Measurements from ENCODE around the gene VWA1.
A peak's percentile ranks its signal among the peaks of the same experiment; 100 is the strongest.
"Not testable (repeated sequence)": the region's sequence is repeated elsewhere in the genome, so short reads cannot be mapped to it uniquely, and the experiment has no call there.

VWA1 gene

DNA sequence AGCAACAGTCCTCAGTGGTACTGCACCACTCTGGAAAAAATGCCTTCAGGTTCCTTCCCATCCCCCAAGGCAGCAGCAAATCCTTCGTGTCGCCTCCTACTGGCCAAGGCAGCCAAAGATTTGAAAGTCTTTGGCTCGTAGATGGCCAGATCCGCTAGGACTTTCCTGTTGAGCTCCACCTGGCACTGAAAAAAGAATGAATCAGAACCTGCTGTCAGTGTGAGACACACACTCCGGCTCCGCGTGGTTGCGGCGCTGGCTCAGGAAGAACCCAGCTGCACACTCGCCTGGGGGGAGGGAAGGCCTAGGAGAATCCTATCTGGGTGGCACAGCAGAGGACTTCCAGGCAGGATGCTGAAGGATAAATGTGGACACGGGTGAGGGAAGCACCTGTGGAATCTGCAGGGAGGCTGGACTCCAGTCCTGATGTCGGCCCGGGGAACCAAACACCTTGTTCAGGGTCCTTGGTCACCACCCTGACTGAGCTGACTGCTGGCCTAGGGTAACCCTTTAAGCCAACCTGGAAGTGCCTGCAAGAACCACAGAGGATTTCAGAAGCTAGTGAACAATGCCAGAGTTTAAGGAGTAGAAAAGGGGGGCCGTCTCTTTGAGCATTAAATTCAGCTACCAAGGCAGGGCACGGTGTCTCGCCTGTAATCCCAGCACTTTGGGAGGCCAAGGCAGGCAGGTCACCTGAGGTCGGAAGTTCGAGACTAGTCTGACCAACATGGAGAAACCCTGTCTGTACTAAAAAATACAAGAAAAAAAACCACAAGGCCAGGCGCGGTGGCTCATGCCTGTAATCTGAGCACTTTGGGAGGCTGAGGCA lies 33.2 kb upstream of the VWA1 start:
- POLR2A ChIA-PET (ENCODE audit: low non-redundant PET) = interaction anchor here (0.7 kb wide), 1 partner anchor 38 kb away, joined by 3 read pairs; no protein-coding TSS in a partner anchor
- H3K27ac ChIP-seq = peak overlapping the region; percentile 82
- TF ChIP-seq, protein P1, sequence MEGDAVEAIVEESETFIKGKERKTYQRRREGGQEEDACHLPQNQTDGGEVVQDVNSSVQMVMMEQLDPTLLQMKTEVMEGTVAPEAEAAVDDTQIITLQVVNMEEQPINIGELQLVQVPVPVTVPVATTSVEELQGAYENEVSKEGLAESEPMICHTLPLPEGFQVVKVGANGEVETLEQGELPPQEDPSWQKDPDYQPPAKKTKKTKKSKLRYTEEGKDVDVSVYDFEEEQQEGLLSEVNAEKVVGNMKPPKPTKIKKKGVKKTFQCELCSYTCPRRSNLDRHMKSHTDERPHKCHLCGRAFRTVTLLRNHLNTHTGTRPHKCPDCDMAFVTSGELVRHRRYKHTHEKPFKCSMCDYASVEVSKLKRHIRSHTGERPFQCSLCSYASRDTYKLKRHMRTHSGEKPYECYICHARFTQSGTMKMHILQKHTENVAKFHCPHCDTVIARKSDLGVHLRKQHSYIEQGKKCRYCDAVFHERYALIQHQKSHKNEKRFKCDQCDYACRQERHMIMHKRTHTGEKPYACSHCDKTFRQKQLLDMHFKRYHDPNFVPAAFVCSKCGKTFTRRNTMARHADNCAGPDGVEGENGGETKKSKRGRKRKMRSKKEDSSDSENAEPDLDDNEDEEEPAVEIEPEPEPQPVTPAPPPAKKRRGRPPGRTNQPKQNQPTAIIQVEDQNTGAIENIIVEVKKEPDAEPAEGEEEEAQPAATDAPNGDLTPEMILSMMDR (conservative IDR thresholded peaks at IDR 0.05; ENCODE audit: low read depth) = peak; percentile 48
- CTCF ChIA-PET = interaction anchor here (1.0 to 1.4 kb wide), 2 partner anchors 13 to 39 kb away, joined by 5 to 9 read pairs; no protein-coding TSS in a partner anchor
- DNase-seq (ENCODE audit: low spot score) = no peak

DNA sequence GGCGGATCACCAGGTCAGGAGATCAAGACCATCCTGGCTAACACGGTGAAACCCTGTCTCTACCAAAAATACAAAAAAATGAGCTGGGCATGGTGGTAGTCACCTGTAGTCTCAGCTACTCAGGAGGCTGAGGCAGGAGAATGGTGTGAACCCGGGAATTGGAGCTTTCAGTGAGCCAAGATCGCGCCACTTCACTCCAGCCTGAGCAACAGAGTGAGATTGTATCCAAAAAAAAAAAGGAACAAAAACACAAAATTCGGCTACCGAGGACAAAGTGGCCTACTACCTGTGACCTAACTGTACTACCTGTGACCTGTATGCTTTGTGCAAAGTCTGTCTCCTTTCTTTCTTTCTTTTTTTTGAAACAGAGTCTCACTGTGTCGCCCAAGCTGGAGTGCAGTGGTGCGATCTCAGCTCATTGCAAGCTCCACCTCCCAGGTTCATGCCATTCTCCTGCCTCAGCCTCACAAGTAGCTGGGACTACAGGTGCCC lies 32.5 kb upstream of the VWA1 start:
- H3K27ac ChIP-seq = peak overlapping the region; percentile 82
- CTCF ChIA-PET = interaction anchor here (1.0 to 1.4 kb wide), 2 partner anchors 12 to 39 kb away, joined by 5 to 9 read pairs; no protein-coding TSS in a partner anchor
- POLR2A ChIA-PET (ENCODE audit: low non-redundant PET); DNase-seq (ENCODE audit: low spot score): not testable (repeated sequence)

DNA sequence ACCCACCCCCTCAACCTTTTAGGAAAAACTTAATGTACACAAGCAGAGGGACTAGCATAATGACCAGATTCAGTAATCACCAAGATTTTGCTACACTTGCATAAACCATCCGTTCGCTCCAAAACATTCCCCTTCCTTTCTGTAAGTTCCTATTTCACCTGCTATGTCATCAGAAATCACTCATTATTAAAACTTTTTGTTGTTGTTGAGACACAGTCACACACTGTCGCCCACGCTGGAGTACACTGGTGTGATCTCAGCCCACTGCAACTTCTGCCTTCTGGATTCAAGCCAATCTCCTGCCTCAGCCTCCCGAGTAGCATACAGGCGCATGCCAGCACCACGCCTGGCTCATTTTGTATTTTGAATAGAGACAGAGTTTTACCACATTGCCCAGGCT lies 31.8 kb upstream of the VWA1 start:
- H3K27ac ChIP-seq = peak overlapping the region; percentile 82
- CTCF ChIA-PET = no interaction called here
- POLR2A ChIA-PET (ENCODE audit: low non-redundant PET) = no interaction called here
- no peak for DNase-seq (ENCODE audit: low spot score)
- TF ChIP-seq, protein P1 (conservative IDR thresholded peaks at IDR 0.05; ENCODE audit: low read depth) = no peak

DNA sequence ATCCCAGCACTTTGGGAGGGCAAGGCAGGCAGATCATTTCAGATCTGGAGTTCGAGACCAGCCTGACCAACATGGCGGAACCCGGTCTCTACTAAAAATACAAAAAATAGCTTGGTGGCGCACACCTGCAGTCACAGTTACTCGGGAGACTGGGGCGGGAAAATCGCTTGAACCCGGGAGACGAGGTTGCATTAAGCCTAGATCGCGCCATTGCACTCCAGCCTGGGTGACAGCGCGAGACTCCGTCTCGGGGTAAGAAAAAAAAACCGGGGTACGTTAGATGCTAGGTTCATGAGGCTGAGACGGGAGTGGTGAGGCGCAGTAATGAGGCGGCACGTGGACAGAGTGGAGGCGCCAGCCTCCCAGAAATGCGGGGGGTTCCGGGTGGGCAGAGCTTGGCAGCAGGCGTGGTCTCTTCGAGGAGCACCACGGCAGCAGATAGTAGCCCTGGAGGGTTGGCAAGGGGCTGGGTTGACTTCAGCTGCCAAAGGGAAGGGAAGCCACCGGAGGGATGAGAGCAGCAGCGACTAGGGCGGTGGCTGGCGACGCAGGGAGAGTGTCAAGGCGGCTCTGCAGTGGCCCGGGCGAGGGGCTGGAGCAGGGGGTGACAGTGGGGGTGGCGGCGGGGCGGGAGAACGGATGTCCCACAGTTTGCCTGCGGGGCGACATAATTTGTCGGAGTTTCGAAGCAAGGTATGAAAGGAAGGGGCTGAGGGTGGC lies 29.2 kb upstream of the VWA1 start:
- H3K27ac ChIP-seq = peak overlapping the region; percentile 82
- CTCF ChIA-PET = interaction anchor here (0.8 to 3.0 kb wide), 2 partner anchors 35 to 99 kb away, joined by 3 to 15 read pairs; no protein-coding TSS in a partner anchor
- TF ChIP-seq, protein P1 (conservative IDR thresholded peaks at IDR 0.05; ENCODE audit: low read depth) = no peak
- POLR2A ChIA-PET (ENCODE audit: low non-redundant PET) = interaction anchor here (0.5 to 1.6 kb wide), 3 partner anchors 23 to 56 kb away, joined by 4 to 6 read pairs (median 5); no protein-coding TSS in a partner anchor
- no peak for DNase-seq (ENCODE audit: low spot score)

DNA sequence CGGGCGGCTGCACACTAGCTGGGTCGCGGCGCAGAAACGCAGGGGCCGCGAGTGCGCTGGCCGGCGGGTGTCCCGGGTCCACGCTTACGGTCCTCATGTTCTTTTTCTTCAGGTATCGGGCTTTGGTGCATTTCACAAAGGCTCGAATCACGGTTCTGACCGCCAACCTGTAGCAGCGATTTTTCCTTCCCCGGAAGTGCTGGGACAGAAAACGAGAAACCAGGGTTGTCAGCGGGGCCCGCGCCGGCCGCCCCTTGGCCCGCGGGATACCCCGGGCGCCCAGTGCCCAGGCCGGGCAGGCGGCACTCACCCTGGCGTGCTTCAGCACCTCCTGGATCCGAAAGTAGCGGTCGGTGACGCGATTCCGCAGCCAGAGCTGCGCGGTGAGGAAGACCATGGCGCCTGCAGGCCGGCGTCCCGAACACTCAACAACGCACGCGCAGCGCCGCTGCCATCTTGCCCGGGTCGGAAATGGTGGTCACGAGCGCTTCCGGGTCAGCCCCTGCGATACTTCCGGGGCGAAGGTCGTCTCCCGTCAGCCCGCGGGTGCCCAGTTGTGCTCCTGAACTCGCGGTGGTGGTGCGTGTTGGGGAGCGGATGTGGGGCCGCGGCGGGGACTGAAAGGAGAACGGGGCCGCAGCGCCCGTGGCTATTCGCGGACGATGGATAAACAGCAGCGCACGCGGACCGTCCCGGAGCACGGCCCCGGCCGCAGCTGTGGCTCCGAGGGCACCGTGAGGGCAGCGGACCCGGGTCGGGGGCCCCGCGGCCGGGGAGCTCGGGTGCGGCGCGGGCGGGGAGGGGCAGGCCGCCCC lies 28.5 kb upstream of the VWA1 start, which contains the start of gene MRPL20:
Gene MRPL20 (minus strand): TSS at position 473 of the 815 bp plus-strand sequence. CDS start 76 bp downstream, at position 397.
- peak within 1 kb of the TSS; percentile 82 for H3K27ac ChIP-seq
- DNase-seq (ENCODE audit: low spot score) = peak; percentile 89
- POLR2A ChIA-PET (ENCODE audit: low non-redundant PET) = interaction anchor here (0.6 to 1.6 kb wide), 6 partner anchors 8 to 56 kb away, joined by 3 to 6 read pairs (median 4); partner anchors contain the start of gene CCNL2
- TF ChIP-seq, protein P1 (conservative IDR thresholded peaks at IDR 0.05; ENCODE audit: low read depth) = no peak
- CTCF ChIA-PET = interaction anchor here (0.6 to 3.0 kb wide), 5 partner anchors 13 to 499 kb away, joined by 3 to 15 read pairs (median 3); partner anchors contain the start of gene ANKRD65

DNA sequence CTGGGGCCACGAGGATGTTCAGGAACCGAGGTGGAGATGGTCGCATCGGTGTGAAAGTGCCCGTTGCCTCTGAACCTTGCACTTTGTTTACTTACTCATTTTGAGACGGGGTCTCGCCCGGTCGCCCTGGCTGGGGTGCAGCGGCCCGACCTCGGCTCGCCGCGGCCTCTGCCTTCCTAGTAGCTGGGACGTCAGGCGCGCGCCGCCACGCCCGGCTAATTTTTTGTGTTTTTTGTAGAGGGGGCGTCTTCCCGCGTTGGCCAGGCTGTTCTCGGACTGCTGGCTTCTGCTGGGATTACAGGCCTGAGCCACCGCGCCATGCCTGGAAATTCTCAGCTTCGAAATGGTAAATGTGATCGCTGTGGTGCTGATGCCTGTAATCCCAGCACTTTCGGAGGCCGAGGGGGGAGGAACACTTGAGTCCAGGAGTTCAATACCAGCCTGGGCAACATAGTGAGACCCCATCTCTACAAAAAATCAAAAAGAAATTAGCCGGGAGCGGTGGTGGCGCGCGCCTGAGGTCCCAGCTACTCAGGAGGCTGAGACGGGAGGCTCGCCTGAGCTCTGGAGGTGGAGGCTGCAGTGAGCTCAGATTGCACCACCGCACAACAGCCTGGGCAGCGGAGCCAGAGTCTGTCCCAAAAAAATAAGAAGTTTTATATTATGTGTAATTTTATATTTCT lies 27.7 kb upstream of the VWA1 start:
- POLR2A ChIA-PET (ENCODE audit: low non-redundant PET) = interaction anchor here (0.6 to 1.6 kb wide), 5 partner anchors 9 to 31 kb away, joined by 3 to 6 read pairs (median 3); partner anchors contain the start of gene CCNL2
- TF ChIP-seq, protein P1 (conservative IDR thresholded peaks at IDR 0.05; ENCODE audit: low read depth) = no peak
- peak overlapping the region; percentile 82 for H3K27ac ChIP-seq
- no peak for DNase-seq (ENCODE audit: low spot score)
- CTCF ChIA-PET = interaction anchor here (0.6 to 3.0 kb wide), 5 partner anchors 13 to 498 kb away, joined by 3 to 15 read pairs (median 3); partner anchors contain the start of gene ANKRD65

DNA sequence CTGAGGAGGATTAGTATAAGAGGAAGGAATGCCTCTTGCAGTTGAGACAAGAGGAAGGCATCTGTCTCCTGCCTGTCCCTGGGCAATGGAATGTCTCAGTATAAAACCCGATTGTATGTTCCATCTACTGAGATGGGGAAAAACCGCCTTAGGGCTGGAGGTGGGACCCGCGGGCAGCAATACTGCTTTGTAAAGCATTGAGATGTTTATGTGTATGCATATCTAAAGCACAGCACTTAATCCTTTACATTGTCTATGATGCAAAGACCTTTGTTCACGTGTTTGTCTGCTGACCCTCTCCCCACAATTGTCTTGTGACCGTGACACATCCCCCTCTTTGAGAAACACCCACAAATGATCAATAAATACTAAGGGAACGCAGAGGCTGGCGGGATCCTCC lies 25.3 kb upstream of the VWA1 start:
- POLR2A ChIA-PET (ENCODE audit: low non-redundant PET); H3K27ac ChIP-seq; DNase-seq (ENCODE audit: low spot score); CTCF ChIA-PET: not testable (repeated sequence)
